ENCODE measurements around the gene STK32B. TPM values are rescaled to one million over a fixed set of nuclear protein-coding genes. Genes with fewer than 3 reads are reported as not detected.

STK32B gene
- total RNA-seq, 1 donor from 2014 or later: not detected

DNA sequence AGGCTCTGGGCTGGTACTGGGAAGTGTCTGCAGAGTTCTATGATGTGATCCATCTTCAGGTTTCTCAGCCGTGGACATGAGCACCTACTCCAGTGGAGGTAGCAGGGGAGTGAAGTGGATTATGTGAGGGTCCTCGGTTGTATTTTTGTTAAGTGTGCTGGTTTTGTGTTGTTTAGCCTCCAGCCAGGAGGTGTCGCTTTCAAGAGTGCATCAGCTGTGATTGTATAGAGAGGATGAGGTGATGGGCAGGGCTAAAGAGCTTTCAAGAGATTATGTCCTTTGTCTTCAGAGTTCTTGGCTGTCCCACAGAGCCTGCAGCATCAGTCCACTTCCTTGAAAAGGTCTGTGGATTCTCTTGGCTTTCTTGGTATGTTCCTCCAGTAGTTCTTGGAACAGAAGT is 256.6 kb downstream of the STK32B start:
- H3K27me3 Mint-ChIP-seq (ENCODE audit: insufficient read depth): no peaks in the 10 kb centered on the region
- H3K36me3 Mint-ChIP-seq (ENCODE audit: low read depth): no peaks in the 10 kb centered on the region
- H3K4me1 Mint-ChIP-seq (ENCODE audit: low read depth): no peaks in the 10 kb centered on the region
- intact Hi-C loops (cut with micrococcal nuclease): no loop called here
- no peak overlapping the region for H3K4me3 Mint-ChIP-seq
- peaks cover 5% of the 10 kb centered on the region for H3K9me3 Mint-ChIP-seq
- no peak for DNase-seq (ENCODE audit: low spot score)
- no peak overlapping the region for H3K27ac Mint-ChIP-seq

DNA sequence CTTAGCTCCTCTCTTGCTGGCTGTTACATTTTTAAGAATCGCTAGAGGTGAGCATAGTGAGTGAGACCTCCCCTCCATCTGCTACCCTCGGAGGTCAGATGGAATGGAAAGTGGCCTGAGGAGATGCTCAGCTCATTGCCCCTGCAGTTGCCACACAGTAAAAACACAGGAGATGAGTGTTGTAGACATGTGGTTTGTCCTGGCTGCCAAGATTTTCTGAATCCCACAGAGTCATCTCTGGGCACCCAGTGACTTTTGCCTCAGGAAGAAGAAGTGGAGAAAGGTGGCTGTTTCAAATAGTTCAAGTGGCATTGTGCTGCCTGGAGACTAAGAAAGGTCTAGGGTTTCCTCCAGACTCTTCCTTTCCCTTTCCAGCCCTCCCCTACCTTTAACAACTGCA is 271.0 kb downstream of the STK32B start:
- no peaks in the 10 kb centered on the region for H3K27me3 Mint-ChIP-seq (ENCODE audit: insufficient read depth)
- DNase-seq (ENCODE audit: low spot score): no peak
- H3K27ac Mint-ChIP-seq: no peak overlapping the region
- intact Hi-C loops (cut with micrococcal nuclease): no loop called here
- no peaks in the 10 kb centered on the region for H3K9me3 Mint-ChIP-seq
- no peak overlapping the region for H3K4me3 Mint-ChIP-seq
- H3K36me3 Mint-ChIP-seq (ENCODE audit: low read depth): no peaks in the 10 kb centered on the region
- no peaks in the 10 kb centered on the region for H3K4me1 Mint-ChIP-seq (ENCODE audit: low read depth)

DNA sequence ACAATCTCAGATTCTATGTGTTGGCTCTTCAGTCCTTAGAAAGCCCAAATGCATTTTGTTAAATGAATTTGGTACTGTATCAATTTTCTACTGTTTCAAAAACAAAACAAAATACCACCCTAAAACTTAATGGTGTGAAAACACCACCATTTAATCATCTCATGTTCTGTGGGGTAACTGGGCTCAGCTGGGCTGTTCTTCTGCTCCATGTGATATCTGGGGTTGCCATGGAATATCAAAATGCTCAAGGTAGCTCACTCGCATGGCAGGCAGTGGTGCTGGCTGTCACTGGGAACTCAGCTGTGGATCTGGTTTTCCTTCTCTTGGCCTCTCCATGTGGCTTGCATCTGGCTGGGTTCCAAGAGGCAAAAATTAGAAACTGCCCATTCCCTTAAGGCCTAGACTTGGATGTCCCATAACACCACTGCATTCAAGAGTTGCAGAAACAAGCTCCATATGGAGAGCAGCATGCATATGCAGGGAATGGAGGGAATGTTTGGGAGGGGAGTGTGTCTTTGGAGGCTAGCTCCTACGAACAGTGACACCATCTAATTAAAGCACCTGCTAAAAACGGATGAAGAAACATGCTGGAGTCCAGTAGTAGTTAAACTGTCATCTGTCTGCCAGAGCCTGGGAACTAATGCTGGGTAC is 279.2 kb downstream of the STK32B start:
- Mint-ChIP-seq H3K4me1 (ENCODE audit: low read depth) (no peaks in the 10 kb centered on the region), H3K27me3 (ENCODE audit: insufficient read depth) (no peaks in the 10 kb centered on the region), H3K36me3 (ENCODE audit: low read depth) (no peaks in the 10 kb centered on the region), H3K27ac (no peak overlapping the region), H3K9me3 (no peaks in the 10 kb centered on the region), H3K4me3 (no peak overlapping the region)
- DNase-seq (ENCODE audit: low spot score): no peak
- intact Hi-C loops (cut with micrococcal nuclease): no loop called here

- Mint-ChIP-seq H3K4me3 (no peak overlapping the region), H3K4me1 (ENCODE audit: low read depth) (no peaks in the 10 kb centered on the region)
- intact Hi-C loops (cut with micrococcal nuclease): no loop called here
Measured at GRCh38 chr4:5337731-5338130, 286.5 kb downstream of the STK32B start.

DNA sequence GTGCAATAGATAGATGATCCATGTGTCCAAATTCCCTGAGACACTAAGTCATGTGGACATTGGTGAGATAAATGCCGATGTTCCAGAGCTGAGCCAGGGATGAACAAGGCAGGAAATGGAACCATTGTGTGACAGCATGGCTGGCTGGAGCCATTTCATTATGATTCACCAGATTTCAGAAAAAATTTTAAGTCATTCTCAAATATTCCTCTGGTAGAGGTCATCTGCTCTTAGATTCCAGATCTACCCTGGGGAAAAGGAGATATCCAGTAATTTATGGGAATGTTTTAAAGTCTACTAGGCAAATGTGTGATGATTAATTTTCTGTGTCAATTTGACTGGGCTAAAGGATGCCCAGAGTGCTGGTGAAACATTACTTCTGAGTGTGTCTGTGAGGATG is 287.3 kb downstream of the STK32B start:
- Mint-ChIP-seq H3K4me3 (no peak overlapping the region), H3K36me3 (ENCODE audit: low read depth) (no peaks in the 10 kb centered on the region), H3K9me3 (peaks cover 7% of the 10 kb centered on the region), H3K4me1 (ENCODE audit: low read depth) (no peaks in the 10 kb centered on the region), H3K27ac (no peak overlapping the region), H3K27me3 (ENCODE audit: insufficient read depth) (no peaks in the 10 kb centered on the region)
- intact Hi-C loops (cut with micrococcal nuclease): no loop called here
- no peak for DNase-seq (ENCODE audit: low spot score)

More at GRCh38 chr4:5337731-5338130, 286.5 kb downstream of the STK32B start:
- Mint-ChIP-seq H3K36me3 (ENCODE audit: low read depth) (no peaks in the 10 kb centered on the region), H3K27me3 (ENCODE audit: insufficient read depth) (no peaks in the 10 kb centered on the region), H3K27ac (no peak overlapping the region), H3K9me3 (peaks cover 7% of the 10 kb centered on the region)
- no peak for DNase-seq (ENCODE audit: low spot score)

DNA sequence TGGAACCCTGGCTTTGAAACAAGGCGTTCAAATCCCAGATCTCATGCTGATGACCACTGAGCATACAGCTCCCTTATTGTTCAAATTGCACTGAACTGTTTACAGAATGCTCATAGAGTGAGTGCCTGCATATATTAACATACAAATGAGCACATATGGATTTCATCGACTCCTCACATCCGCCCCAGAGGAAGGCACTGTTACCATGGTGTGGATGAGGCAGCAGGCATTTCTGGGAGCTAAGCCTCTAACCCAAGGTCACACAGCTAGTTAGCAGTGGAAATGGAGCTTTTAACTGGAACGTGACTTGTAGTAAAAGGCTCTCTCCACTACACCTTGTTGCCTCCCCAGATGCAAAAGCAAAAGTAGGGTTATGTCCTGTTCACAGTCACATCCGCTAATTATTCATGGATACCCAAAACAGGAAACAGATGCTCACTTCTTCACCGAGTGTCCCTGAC is 289.7 kb downstream of the STK32B start:
- Mint-ChIP-seq H3K9me3 (peaks cover 18% of the 10 kb centered on the region), H3K4me1 (ENCODE audit: low read depth) (no peaks in the 10 kb centered on the region), H3K27ac (no peak overlapping the region), H3K36me3 (ENCODE audit: low read depth) (no peaks in the 10 kb centered on the region), H3K27me3 (ENCODE audit: insufficient read depth) (no peaks in the 10 kb centered on the region), H3K4me3 (no peak overlapping the region)
- DNase-seq (ENCODE audit: low spot score): no peak
- intact Hi-C loops (cut with micrococcal nuclease): no loop called here

GRCh38 chr4:5341526-5341925 is 290.2 kb downstream of the STK32B start:
- no peak for DNase-seq (ENCODE audit: low spot score)
- H3K4me3 Mint-ChIP-seq: no peak overlapping the region
- H3K27ac Mint-ChIP-seq: no peak overlapping the region
- H3K27me3 Mint-ChIP-seq (ENCODE audit: insufficient read depth): no peaks in the 10 kb centered on the region
- H3K4me1 Mint-ChIP-seq (ENCODE audit: low read depth): no peaks in the 10 kb centered on the region
- peaks cover 18% of the 10 kb centered on the region for H3K9me3 Mint-ChIP-seq
- H3K36me3 Mint-ChIP-seq (ENCODE audit: low read depth): no peaks in the 10 kb centered on the region
- intact Hi-C loops (cut with micrococcal nuclease): no loop called here

- no peak overlapping the region for H3K27ac Mint-ChIP-seq
- H3K4me1 Mint-ChIP-seq (ENCODE audit: low read depth): no peaks in the 10 kb centered on the region
- no peaks in the 10 kb centered on the region for H3K36me3 Mint-ChIP-seq (ENCODE audit: low read depth)
- no peaks in the 10 kb centered on the region for H3K27me3 Mint-ChIP-seq (ENCODE audit: insufficient read depth)
- H3K4me3 Mint-ChIP-seq: no peak overlapping the region
- no peak for DNase-seq (ENCODE audit: low spot score)
- no peaks in the 10 kb centered on the region for H3K9me3 Mint-ChIP-seq
- intact Hi-C loops (cut with micrococcal nuclease): no loop called here
Measured at GRCh38 chr4:5355846-5356245, 304.6 kb downstream of the STK32B start.

DNA sequence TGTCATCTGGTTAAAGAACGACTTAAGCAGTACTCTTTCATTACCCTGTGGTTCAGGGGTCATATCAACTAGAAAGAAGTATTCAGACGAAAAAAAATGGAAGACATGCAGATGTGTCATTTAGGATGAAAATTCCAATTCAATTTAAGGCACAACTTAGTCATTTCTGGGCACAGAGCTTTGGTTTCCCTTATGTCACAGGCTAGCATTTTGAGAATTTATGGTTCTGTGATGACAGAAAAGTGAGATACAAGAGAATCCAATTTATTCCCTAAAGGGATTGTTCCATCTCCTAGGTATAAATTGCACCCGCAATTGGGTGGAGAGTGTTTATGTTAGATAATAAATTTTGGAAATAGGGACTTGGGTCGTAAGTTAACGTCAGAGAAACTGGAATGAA is 306.6 kb downstream of the STK32B start:
- no peaks in the 10 kb centered on the region for H3K4me1 Mint-ChIP-seq (ENCODE audit: low read depth)

GRCh38 chr4:5361968-5362367 is 310.7 kb downstream of the STK32B start:
- Mint-ChIP-seq H3K27ac (no peak overlapping the region), H3K9me3 (peaks cover 4% of the 10 kb centered on the region), H3K27me3 (ENCODE audit: insufficient read depth) (no peaks in the 10 kb centered on the region), H3K4me3 (no peak overlapping the region), H3K4me1 (ENCODE audit: low read depth) (no peaks in the 10 kb centered on the region), H3K36me3 (ENCODE audit: low read depth) (no peaks in the 10 kb centered on the region)
- intact Hi-C loops (cut with micrococcal nuclease): no loop called here
- DNase-seq (ENCODE audit: low spot score): no peak

More for the DNA sequence above, 306.6 kb downstream of the STK32B start:
- H3K9me3 Mint-ChIP-seq: peaks cover 4% of the 10 kb centered on the region
- intact Hi-C loops (cut with micrococcal nuclease): no loop called here
- no peaks in the 10 kb centered on the region for H3K36me3 Mint-ChIP-seq (ENCODE audit: low read depth)
- H3K27ac Mint-ChIP-seq: no peak overlapping the region
- DNase-seq (ENCODE audit: low spot score): no peak
- H3K27me3 Mint-ChIP-seq (ENCODE audit: insufficient read depth): no peaks in the 10 kb centered on the region
- H3K4me3 Mint-ChIP-seq: no peak overlapping the region

DNA sequence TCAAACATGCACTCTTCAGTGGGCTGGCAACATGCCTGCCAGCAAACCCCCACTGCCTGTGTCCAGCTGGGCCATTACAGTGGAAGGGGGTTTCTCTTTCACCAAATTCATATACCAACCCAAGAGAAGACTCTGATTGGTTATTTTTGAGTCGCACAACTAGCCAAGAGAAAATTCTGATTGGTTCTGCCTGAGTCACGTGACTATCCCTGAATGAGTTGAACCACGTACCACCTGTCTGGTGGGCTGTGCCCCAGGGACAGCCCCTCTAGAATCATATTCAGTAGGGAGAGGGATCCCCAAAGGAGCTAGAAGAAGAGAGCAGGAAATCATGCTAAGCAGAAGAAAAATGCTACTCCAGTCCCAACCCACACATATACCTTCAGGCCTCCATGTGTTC is 313.1 kb downstream of the STK32B start:
- no peak for DNase-seq (ENCODE audit: low spot score)
- Mint-ChIP-seq H3K27ac (no peak overlapping the region), H3K27me3 (ENCODE audit: insufficient read depth) (no peaks in the 10 kb centered on the region), H3K9me3 (peaks cover 4% of the 10 kb centered on the region), H3K4me1 (ENCODE audit: low read depth) (no peaks in the 10 kb centered on the region), H3K4me3 (no peak overlapping the region), H3K36me3 (ENCODE audit: low read depth) (no peaks in the 10 kb centered on the region)
- intact Hi-C loops (cut with micrococcal nuclease): no loop called here

DNA sequence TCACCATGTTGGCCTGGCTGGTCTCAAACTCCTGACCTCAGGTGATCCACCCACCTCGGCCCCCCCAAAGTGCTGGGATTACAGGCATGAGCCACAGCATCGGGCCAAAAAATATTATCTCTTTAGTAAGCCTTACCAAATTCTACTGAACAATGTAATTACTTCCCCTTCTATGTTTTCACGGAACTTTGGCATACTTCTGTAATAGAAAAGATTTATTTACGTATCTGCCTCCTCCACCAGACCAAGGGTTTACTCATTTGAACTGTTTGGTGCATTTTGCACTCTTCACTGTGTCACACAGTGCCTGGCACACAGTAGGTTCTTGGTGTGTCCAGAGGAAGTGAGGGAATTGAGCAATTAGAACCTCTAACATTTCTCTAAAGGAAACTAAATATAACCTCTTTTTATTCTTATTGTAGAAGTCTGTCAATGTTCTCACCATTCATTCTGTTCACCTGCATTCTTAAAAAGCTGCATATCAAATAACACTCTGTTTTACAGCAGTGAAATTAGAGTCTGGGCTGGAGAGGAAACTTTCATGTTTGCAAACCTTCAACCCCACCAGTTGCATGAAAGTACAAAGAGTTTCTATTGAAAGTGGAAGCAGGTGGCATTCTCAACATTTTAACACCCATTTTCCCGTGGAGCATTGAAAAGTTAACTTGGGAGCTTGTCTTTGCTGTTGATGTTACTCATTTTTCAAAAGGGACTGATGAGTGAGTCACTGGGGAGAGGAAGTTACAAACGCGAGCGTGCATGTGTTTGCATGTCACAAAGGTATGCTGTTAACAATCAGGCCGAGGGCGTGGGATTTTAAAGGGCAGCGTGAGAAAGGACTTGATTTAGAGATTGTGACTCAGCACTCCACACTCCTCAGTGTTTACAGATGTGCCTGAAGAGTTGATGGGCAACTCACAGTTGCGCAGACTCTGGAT is 314.1 kb downstream of the STK32B start:
- Mint-ChIP-seq H3K4me3 (no peak overlapping the region), H3K27ac (no peak overlapping the region), H3K36me3 (ENCODE audit: low read depth) (no peaks in the 10 kb centered on the region), H3K9me3 (peaks cover 4% of the 10 kb centered on the region), H3K4me1 (ENCODE audit: low read depth) (no peaks in the 10 kb centered on the region), H3K27me3 (ENCODE audit: insufficient read depth) (no peaks in the 10 kb centered on the region)
- intact Hi-C loops (cut with micrococcal nuclease): no loop called here
- no peak for DNase-seq (ENCODE audit: low spot score)

- Mint-ChIP-seq H3K9me3 (peaks cover 4% of the 10 kb centered on the region), H3K27me3 (ENCODE audit: insufficient read depth) (no peaks in the 10 kb centered on the region), H3K4me3 (no peak overlapping the region), H3K27ac (no peak overlapping the region), H3K4me1 (ENCODE audit: low read depth) (no peaks in the 10 kb centered on the region), H3K36me3 (ENCODE audit: low read depth) (no peaks in the 10 kb centered on the region)
- no peak for DNase-seq (ENCODE audit: low spot score)
- intact Hi-C loops (cut with micrococcal nuclease): no loop called here
Measured at GRCh38 chr4:5366009-5366386, 314.7 kb downstream of the STK32B start.
